OCI-LY3 (cell line): ENCODE measurements around the gene MYLK.

ENCODE experiments used
- CTCF ChIP-seq: fragments of 200-600, 300-600 bp; sonication (generic); IDR thresholded peaks from 2 replicates; pipeline ENCODE4 v1.5.1; 2014; ENCODE audit warnings: antibody characterized with exemption, low read length, low read depth
- EZH2phosphoT487 ChIP-seq: fragments of 200-600 bp; shearing (Covaris generic); IDR thresholded peaks from 2 replicates; pipeline ENCODE4 v1.6.1; 2018; ENCODE audit warnings: antibody characterized with exemption, mixed run types, low read depth

GRCh38 chr3:123719862-123720453 is 164.2 kb downstream of the MYLK start:
- TF ChIP-seq CTCF (no peak), EZH2phosphoT487 (no peak)
